Right hindlimb (tissue), 1 donor: ENCODE results near the gene SKIC3.

Experiments used
- DNase-seq: peaks from one replicate; pipeline ENCODE4 v3.0.0-alpha.2; 2018

Gene SKIC3

GRCh38 chr5:95554647-95555548 is at the start of gene SKIC3, which contains the start of gene ARSK:
SKIC3 (minus strand) TSS chr5:95554977; CDS start chr5:95547150, 7,827 bp downstream.
ARSK (plus strand) TSS chr5:95555101; CDS start chr5:95555279, 178 bp downstream.
- DNase-seq, result peak; percentile 97

GRCh38 chr5:95600557-95600956 is 45.8 kb upstream of the SKIC3 start:
- DNase-seq, result no peak

GRCh38 chr5:95599252-95599651 is 44.5 kb upstream of the SKIC3 start:
- DNase-seq, result no peak

- no peak for DNase-seq
These were observed 40.6 kb upstream of the SKIC3 start for GRCh38 chr5:95595289-95595931.

GRCh38 chr5:95591490-95591901 is 36.7 kb upstream of the SKIC3 start:
- DNase-seq, result no peak

DNA sequence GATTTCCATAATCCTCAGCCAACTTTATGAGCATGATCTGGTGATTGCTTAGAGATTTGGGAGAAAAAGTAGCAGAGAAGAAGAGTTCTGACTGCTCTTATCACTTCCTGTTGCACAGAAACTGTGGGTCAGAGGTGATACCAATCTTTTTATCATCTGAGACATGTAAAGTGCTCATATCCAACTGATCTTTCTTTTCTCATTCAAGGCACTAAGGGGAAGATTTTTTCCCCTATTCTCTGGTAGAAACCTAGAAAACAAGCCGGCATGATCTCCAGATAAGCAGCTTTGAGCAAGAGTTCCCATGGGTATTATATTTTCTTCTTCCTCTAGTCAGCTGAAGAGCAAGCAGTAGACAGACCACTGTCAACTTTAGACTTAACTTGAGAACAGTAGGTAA is 36.1 kb upstream of the SKIC3 start:
- no peak for DNase-seq

GRCh38 chr5:95583992-95584391 is 29.2 kb upstream of the SKIC3 start:
- DNase-seq, result no peak

- DNase-seq, result no peak
These were observed 26.8 kb upstream of the SKIC3 start for GRCh38 chr5:95581576-95581975.

DNA sequence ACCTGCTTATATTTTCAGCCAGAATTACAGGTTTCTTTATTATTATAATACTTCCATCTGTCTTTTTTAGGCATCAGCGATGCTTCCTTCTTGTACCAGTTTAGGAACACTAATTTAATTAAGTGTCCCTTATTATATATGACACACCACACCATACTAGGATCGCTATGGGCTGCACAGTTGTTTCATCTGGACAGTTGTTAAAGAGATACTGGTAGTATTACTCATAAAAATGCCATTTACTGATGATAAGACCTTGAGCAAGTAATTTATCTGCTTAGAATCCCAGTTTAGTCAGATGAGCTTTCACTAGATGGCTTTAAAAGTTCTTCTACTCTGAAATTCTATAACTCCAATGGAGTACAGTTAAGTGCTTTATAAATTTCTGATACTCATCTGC is 17.2 kb upstream of the SKIC3 start:
- DNase-seq, result no peak

DNA sequence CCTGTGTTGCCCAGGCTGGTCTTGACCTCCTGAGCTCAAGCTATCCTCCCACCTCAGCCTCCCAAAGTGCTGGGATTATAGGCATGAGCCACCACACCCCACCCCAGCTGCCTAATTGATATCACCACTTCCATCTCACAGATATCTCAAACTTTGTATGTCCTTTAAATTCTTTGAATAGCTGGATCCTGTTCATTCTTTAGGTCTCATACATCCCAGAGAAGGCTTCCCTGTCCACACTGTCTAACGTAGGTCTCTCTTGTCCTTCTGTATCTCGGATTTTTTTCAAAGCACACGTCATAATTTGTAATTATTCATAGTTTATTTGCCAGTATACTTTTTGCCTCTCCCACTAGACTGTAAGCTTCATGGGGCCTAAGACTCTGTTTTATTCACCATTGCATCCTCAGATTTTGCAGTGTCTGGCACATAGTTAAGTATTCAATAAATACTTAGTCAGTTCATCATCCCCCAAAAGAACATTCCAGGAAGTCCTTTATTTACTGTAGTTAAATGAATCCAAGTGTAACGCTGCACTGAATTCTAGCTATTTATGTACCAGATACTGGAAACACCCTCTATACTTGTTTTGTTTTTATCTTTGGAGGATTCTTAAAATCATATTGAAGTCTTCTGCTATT is 10.6 kb upstream of the SKIC3 start:
- no peak for DNase-seq

GRCh38 chr5:95564450-95564849 is 9.7 kb upstream of the SKIC3 start:
- peak; percentile 37 for DNase-seq

GRCh38 chr5:95563367-95563766 is 8.6 kb upstream of the SKIC3 start:
- DNase-seq, result no peak

GRCh38 chr5:95562282-95562681 is 7.5 kb upstream of the SKIC3 start:
- no peak for DNase-seq

GRCh38 chr5:95557841-95558240 is 3.1 kb upstream of the SKIC3 start:
- no peak for DNase-seq

DNA sequence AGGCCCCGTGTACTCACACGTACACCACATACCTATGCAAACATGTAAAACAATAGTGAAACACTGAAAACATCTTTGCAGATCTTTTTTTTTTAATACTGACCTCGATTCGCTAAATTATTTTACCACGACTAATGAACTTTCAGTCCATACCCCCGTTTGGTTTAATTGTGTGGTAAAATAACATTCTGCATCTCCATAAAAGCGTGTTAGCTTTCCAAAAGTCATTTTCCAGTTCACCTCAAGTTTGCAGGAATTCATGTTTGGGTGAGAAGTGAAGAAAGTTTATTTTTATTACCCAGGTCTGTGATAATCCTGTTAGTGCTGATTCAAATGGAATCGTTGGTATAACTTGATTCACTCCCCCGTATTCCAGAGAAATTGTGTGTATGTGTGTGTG is 776 bp upstream of the SKIC3 start:
- no peak for DNase-seq

DNA sequence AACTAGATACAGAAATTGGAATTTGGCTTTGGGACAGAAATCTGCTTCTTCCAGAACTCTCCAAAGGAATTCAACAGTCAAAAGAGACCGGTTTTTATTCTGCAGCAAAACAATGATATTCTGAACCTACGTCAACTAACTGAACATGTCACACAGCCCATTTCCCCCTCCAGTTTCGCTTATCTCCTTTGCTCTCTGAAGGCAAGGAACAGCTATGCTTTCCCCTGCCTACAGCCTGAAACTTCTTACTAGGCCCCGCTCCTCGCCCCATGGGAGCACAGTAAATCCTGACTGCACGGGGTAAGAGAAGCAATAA is 488 bp downstream of the SKIC3 start:
- DNase-seq, result no peak

DNA sequence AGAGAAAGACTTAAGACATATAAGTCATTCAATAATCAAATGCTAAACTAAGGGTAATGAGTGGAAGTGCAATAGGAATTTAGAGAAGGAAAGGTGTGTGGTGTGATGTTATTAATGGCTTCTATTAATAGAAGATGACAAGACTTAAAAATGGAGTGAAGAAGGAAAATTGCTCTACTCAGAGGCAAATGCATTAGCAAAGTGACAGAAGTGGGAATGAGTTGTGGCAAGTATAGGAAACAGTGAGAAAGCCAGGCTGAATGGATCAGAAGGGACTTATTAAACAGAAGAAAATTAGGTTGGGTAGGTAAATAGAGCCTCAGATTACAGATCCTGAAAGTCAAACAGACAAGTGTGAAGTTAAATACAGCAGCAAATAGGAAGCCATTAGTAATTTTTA is 5.7 kb downstream of the SKIC3 start:
- no peak for DNase-seq

GRCh38 chr5:95543017-95543705 is 11.6 kb downstream of the SKIC3 start:
- no peak for DNase-seq

DNA sequence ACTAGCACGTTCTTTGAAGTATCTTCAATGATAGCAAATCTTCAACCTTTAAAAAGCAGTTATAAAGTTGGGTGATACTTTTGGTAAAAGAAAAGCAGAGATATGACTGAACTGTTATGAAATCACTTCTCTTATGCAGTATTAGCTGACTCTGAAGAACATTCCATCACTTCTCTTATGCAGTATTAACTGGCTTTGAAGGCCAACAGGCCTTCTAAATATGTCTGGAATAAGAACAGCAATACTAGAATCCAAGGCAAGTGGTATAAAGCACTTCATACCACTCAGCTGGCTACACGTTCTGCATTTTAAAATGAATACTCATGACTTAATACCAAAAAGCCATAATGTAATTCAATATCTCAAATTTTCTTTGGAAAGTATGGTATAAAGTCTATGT is 17.3 kb downstream of the SKIC3 start:
- no peak for DNase-seq

DNA sequence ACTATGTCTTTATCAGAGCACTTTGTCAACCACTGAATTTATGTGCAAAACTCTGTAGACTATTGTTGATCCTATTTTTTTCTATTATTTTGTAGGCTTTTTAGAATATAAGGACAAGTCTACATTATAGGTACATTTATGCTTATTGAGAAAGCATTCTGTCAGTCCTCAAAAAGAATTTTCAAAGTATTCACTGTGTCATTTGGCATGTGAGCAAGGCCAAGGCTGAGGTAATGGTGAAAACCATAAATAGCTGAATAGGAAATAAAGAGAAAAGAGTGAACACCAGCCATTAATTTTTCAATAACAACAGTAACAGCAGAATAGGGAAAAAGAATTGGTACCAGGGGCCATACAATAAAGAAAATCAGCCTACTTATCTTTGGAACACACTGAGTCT is 21.0 kb downstream of the SKIC3 start:
- DNase-seq, result no peak

DNA sequence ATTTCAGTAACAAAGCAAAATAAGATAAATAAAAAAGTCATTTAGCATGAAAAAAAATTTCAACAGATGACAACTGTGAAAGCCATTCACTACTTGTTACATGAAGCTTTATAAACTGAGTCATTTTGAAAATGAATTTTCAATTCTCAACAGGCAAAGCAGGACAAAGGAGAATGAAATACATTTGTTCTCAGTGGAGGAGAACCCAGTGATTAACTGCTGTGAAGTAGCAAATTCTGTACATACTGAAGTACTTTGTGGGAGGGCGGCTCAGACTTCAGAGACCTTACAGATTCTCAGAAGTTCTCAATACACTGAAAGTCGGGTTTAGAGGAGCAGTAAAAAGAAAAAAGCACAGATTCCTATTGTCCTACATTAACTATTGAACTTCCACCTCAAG is 21.7 kb downstream of the SKIC3 start:
- no peak for DNase-seq

- DNase-seq, result no peak
These were observed 22.4 kb downstream of the SKIC3 start for GRCh38 chr5:95532415-95532814.

DNA sequence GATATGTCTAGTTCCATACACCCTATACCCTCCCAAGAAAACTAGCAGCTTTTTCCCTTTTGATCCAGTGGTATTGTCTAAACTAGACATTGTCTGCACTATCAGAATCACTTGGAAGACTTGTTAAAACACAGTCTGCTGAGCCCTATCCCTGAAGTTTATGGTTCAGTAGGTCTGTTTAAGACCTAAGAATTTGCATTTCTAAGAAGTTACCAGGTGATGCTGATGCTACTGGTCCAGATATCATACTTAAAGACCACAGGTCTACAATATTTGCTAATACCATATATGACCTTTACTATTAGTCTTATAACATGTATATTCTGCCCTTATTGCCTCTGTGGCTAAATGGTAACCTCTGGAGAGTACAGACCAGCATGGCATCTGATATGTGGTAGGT is 23.3 kb downstream of the SKIC3 start:
- DNase-seq, result no peak
